ENCODE measurements around the gene SMARCAL1.

SMARCAL1 gene

GRCh38 chr2:216477283-216478035 is 65.2 kb downstream of the SMARCAL1 start:
- peak; percentile 48 for DNase-seq

- no peak for DNase-seq
Observed at GRCh38 chr2:216478151-216478550, 65.9 kb downstream of the SMARCAL1 start.

- no peak for DNase-seq
Observed at GRCh38 chr2:216478791-216479190, 66.5 kb downstream of the SMARCAL1 start.

DNA sequence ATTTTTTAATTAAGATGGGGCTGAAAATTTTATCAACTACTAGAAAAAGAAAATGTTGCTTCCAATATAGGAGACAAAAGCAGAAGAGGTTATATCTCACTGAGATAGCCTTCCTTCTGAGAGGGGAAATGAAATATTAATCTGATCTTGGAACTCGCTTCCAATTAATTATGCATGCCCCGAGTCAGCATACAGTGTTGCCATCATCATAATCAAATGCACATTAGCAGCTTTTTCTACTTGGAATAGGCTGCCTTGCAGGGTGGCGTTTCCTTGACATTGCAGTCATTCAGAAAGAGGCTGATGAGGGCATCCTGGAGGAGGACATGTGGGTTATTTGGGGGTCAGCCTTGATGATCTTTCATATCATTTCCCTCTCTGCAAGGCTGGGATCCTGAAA is 67.9 kb downstream of the SMARCAL1 start:
- no peak for DNase-seq

DNA sequence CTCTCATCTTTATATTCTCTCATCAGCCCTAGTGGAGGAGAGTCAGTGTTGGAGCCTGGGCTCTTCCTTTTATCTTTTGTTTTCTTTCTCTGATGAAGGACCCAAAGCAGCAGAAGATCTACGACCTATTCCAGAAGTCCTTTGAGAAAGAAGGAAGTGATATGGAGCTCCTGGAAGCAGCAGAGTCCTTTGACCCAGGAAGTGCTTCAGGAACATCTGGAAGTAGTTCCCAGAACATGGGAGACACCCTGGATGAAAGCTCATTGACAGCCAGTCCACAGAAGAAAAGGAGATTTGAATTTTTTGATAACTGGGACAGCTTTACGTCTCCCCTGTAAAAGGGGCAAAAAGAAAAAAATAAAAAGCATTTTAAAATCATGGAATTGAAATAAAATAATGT is 70.4 kb downstream of the SMARCAL1 start:
- DNase-seq = no peak

DNA sequence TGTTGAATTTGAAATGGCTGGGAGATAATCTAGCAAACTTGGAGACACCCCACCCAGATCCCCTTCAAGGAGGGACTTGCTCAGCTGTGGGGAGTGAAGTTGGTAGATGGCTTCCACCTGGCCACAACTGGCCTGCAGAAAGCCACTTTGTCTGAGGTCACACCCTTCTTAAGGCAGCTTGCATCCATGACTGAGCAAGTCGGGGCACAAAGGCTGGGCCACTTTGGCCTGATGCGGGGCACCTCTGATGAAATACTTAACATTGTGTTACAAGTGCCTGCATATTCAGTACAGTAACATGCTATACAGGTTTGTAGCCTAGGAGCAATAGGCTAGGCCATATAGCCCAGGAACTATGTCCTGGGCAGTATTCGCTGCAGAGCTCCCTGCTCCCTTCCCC is 73.0 kb downstream of the SMARCAL1 start:
- no peak for DNase-seq

DNA sequence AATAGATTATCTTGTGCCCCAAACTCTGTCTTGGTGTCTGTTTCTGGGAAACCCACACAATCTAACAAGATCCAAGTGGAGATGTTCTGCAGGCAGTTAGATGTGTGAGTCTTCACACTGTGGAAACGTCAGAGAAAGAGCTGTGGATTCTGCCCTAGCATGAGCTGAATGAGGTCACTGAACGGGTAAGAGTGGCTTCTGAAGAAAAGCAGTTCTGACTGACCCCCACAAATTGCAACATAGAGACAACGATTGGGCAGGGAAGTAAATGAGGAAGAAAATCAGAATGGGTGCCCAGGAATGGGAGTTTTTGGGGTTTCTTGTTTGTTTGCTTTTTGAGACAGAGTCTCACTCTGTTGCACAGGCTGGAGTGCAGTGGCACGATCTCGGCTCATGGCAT is 73.5 kb downstream of the SMARCAL1 start:
- no peak for DNase-seq

DNA sequence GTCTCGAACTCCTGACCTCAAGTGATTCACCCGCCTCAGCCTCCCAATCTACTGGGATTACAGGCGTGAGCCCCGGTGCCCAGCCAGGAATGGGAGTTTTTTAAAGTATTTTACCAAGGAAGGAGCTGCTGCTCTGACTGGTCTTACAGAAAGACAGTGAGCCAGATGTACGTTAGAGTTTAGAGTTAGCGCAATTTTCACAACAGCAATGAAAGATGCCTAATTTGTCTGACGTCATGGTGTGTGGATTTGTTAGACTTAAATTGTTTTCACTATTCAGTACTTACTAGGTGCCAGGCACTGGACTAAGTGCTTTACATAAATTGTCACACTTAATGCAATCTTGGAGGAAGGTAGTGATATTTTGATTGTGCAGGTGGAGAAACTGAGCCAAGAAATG is 74.0 kb downstream of the SMARCAL1 start:
- DNase-seq = no peak

DNA sequence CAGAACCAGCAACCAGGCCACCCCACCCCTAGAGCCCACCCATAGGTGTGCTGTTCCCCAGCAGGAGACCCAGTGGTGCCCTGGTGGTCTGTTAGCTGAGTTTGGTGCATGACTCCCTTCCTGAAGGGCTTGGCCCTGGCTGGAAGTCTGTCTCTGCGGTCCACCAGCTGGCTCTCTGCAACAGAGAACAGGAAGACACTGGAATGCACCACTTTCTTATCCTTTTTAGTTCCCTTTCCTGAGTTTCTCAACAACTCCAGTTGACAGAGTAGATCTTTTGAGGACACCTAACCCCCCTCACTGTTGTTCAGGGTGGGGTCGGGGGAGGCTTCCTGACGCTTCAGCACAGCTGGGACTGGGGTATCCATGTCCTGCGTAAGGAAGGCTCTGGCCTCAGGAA is 74.4 kb downstream of the SMARCAL1 start:
- no peak for DNase-seq

- DNase-seq = no peak
Observed at GRCh38 chr2:216490061-216490460, 77.8 kb downstream of the SMARCAL1 start.

DNA sequence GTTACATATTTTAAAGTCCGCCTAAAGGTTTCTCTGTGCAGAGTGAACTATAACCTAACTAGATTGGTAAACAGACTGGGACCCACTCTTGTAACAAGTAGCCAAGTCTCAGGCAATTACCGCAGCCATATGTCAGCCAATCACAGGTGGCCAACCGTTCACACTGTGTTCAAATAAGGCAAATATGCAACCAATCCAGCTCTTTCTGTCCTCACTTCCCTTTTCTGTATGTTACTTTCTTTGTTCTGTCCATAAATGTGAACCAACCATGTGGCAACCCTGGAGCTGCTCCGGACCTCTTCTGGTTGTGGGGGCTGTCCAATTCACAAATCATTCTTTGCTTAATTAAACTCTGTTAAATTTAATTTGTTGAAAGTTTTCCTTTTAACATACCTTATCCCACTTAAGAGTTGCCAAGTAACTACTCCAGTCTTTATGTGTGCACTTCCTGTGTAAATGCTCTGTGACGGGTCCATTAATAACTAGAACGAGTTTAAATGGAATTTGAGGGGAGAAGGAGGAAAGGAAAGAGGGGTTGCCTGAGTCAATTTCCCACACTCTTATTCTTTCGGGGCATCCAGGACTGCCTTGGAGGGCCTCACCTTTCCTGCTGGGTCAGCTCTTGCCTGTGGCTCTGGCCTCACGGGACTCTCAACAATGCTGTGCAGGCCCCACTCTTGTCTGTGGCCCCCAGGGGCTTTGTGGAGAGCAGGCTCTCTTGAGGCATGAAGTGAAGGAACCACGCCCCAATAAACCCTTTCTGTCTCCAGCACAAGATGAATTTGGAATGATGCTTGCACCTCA is 79.7 kb downstream of the SMARCAL1 start:
- peak; percentile 50 for DNase-seq

- no peak for DNase-seq
Observed at GRCh38 chr2:216492597-216493333, 80.5 kb downstream of the SMARCAL1 start.

DNA sequence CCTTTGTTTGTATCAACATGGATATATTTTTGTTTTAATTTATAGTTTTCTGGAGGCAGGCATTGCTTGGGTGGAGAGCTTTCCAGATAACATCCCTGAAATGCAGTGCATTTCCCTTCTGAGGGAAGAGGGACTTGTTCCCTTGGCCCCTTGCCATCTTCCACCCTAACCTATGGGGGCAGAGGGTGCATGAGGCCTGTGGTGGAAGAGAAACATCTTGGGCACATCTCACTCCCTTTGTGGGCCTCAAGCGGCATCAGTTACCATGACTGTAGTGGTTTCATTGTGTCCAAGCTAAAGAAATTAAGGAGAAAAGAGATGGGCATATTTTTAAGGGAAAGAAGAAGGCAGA is 81.0 kb downstream of the SMARCAL1 start:
- DNase-seq = no peak

- no peak for DNase-seq
Observed at GRCh38 chr2:216495656-216496055, 83.4 kb downstream of the SMARCAL1 start.

DNA sequence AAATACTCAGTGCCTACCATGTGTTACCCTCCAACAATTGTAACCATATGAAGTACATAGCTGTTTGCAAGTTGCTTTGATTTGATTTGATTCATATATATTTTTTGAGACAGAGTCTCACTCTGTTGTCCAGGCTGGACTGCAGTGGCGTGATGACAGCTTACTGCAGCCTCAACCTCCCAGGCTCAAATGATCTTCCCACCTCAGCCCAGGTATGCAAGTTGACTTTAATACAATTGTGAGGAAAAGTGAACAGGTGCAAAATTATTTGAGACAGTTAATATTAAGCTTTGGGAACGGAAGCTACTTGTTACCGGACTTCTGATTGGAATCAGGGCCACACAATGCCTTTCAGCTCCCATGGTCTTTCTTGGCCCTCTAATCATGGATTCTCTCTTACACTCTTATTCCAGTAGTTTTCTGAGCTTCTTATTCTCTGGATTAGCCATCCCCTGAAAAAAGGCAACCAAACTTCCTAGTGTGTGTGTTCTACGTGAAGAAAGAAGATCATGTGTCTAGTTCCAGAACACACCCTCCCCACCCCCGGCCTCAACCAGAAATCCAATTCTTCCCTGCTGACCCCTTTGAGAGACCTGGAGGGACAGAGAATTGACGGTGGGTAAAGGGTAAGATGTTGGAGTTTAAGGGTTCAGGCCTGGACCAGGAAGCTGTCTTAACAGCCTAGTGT is 85.2 kb downstream of the SMARCAL1 start:
- no peak for DNase-seq

DNA sequence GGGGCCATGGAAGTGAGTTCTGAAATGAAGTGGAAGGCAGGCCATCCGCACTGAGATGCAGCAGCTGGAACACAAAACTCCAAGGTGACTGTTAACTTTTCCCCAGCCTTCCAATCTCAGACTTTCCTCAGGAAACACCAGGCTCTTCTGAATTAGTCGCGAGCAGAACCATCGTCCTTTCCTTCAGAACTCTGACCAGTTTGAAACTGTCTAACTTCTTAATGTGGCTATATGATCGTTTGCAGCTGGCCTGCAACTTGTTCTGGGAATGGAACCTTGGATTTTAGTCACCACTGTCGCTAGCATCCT is 85.7 kb downstream of the SMARCAL1 start:
- DNase-seq = peak; percentile 64

GRCh38 chr2:216498379-216499352 is 86.4 kb downstream of the SMARCAL1 start, which contains the start of gene RPL37A:
TSS of gene RPL37A (plus strand) at chr2:216498844. CDS start at chr2:216498875, 31 bp downstream.
- DNase-seq = peak; percentile 96

- DNase-seq = no peak
Observed at GRCh38 chr2:216499641-216500218, 87.4 kb downstream of the SMARCAL1 start.

- DNase-seq = no peak
Observed at GRCh38 chr2:216500572-216500971, 88.3 kb downstream of the SMARCAL1 start.

DNA sequence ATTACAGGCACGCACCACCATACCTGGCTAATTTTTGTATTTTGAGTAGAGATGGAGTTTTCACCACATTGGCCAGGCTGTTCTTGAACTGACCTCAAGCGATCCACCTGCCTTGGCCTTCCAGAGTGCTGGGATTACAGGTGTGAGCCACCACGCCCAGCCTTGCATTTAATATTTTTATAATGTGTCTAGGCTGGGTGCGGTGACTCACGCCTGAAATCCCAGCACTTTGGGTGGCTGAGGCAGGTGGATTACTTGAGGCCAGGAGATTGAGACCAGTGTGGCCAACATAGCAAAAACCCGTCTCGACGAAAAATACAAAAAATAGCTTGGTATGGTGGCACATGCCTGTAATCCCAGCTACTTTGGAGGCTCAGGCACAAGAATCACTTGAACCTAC is 89.6 kb downstream of the SMARCAL1 start:
- DNase-seq = no peak

- no peak for DNase-seq
Observed at GRCh38 chr2:216502381-216503158, 90.3 kb downstream of the SMARCAL1 start.
